ENCODE measurements around the gene NUTF2. TPM values are rescaled to one million over a fixed set of nuclear protein-coding genes. Genes with fewer than 3 reads are reported as not detected.

NUTF2 gene
- total RNA-seq, 1 donor from 2014 or later = 177 TPM

- Mint-ChIP-seq H3K4me1 (ENCODE audit: low read depth) (peaks cover 43% of the 10 kb centered on the region), H3K9me3 (ENCODE audit: low read depth) (no peaks in the 10 kb centered on the region), H3K27ac (peak overlapping the region; percentile 95), H3K4me3 (ENCODE audit: low read depth) (peak overlapping the region; percentile 79), H3K27me3 (no peaks in the 10 kb centered on the region), H3K36me3 (ENCODE audit: insufficient read depth) (peaks cover 1% of the 10 kb centered on the region)
- TF ChIP-seq, protein P1, sequence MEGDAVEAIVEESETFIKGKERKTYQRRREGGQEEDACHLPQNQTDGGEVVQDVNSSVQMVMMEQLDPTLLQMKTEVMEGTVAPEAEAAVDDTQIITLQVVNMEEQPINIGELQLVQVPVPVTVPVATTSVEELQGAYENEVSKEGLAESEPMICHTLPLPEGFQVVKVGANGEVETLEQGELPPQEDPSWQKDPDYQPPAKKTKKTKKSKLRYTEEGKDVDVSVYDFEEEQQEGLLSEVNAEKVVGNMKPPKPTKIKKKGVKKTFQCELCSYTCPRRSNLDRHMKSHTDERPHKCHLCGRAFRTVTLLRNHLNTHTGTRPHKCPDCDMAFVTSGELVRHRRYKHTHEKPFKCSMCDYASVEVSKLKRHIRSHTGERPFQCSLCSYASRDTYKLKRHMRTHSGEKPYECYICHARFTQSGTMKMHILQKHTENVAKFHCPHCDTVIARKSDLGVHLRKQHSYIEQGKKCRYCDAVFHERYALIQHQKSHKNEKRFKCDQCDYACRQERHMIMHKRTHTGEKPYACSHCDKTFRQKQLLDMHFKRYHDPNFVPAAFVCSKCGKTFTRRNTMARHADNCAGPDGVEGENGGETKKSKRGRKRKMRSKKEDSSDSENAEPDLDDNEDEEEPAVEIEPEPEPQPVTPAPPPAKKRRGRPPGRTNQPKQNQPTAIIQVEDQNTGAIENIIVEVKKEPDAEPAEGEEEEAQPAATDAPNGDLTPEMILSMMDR (IDR thresholded peaks at IDR 0.05; ENCODE audit: unreplicated experiment) = no peak
- DNase-seq (ENCODE audit: low spot score, unreplicated experiment) = no peak
Measured at GRCh38 chr16:67845291-67846062, 1.3 kb upstream of the NUTF2 start.

DNA sequence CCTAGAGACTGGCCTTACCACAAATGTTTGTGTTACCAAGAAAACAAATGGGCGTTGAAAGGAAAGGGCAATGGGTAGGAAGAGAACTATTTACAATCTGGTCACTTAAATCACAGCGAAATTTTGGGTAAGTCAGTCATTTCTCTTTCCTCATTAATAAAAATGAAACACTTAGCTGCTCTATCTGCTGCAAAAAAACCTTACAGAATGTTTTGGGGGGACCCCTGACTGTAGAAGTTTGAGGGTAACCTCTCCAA lies 742 bp upstream of the NUTF2 start:
- TF ChIP-seq, protein P1 (IDR thresholded peaks at IDR 0.05; ENCODE audit: unreplicated experiment) = no peak
- Mint-ChIP-seq H3K9me3 (ENCODE audit: low read depth) (no peaks in the 10 kb centered on the region), H3K4me1 (ENCODE audit: low read depth) (peaks cover 43% of the 10 kb centered on the region), H3K36me3 (ENCODE audit: insufficient read depth) (peaks cover 1% of the 10 kb centered on the region), H3K4me3 (ENCODE audit: low read depth) (peak overlapping the region; percentile 79), H3K27me3 (no peaks in the 10 kb centered on the region), H3K27ac (peak overlapping the region; percentile 95)
- no peak for DNase-seq (ENCODE audit: low spot score, unreplicated experiment)

DNA sequence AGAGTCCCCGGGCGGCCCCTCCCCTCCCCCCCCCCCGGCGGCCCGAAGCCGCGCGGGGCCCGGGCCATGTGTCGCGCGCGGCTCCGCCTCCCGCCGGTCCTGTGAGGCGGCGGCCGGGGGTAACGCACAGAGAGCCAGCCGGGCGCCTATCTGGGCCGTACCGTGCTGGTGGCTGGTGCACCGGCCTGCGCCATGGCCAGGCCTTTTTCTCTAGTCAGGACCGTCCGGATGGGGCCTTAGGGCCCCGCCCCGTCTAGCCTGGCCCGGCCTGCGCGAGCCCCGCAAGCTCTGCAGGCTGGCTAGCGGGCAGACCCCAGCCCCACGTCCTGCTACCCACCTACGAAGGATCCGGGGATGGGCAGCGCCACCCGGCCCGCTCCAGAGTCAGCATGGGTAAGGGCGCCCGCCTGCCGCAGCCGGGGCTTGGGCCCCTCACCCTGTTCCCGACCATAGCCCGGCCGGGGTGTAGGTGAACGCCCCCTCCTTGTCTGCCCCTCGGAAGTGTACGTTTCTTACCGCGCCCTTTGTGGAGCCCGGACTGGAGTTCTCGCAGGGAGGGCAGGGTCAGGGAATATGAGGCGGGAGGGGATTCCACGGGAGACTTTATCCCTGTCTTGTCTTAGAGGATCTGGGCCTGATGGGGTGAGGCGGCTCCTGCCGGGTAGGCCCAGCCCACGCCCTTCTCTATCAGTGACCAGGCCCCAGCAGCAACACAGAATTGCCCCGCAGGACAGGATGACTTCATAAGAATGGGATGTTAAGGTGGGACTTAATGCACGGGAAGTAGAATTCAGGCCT lies 530 bp downstream of the NUTF2 start, which contains the start of gene CENPT:
TSS of gene CENPT (minus strand) at position 630 of the 798 bp plus-strand sequence. CDS start 13,834 bp downstream, outside the sequence.
- Mint-ChIP-seq H3K27ac (peak within 1 kb of the TSS; percentile 98), H3K4me1 (ENCODE audit: low read depth) (peaks cover 40% of the 10 kb centered on the region)
- DNase-seq (ENCODE audit: low spot score, unreplicated experiment) = no peak

GRCh38 chr16:67848118-67848517 lies 1.4 kb downstream of the NUTF2 start:
- DNase-seq (ENCODE audit: low spot score, unreplicated experiment) = no peak
- Mint-ChIP-seq H3K27me3 (no peaks in the 10 kb centered on the region), H3K36me3 (ENCODE audit: insufficient read depth) (peaks cover 1% of the 10 kb centered on the region), H3K9me3 (ENCODE audit: low read depth) (no peaks in the 10 kb centered on the region), H3K27ac (peak overlapping the region; percentile 98), H3K4me1 (ENCODE audit: low read depth) (peaks cover 37% of the 10 kb centered on the region), H3K4me3 (ENCODE audit: low read depth) (peak overlapping the region; percentile 90)
- TF ChIP-seq, protein P1 (IDR thresholded peaks at IDR 0.05; ENCODE audit: unreplicated experiment) = no peak

More for the DNA sequence above, 530 bp downstream of the NUTF2 start, which contains the start of gene CENPT:
- Mint-ChIP-seq H3K9me3 (ENCODE audit: low read depth) (no peaks in the 10 kb centered on the region), H3K36me3 (ENCODE audit: insufficient read depth) (peaks cover 1% of the 10 kb centered on the region), H3K4me3 (ENCODE audit: low read depth) (peak within 1 kb of the TSS; percentile 90), H3K27me3 (no peaks in the 10 kb centered on the region)
- TF ChIP-seq, protein P1 (IDR thresholded peaks at IDR 0.05; ENCODE audit: unreplicated experiment) = no peak

DNA sequence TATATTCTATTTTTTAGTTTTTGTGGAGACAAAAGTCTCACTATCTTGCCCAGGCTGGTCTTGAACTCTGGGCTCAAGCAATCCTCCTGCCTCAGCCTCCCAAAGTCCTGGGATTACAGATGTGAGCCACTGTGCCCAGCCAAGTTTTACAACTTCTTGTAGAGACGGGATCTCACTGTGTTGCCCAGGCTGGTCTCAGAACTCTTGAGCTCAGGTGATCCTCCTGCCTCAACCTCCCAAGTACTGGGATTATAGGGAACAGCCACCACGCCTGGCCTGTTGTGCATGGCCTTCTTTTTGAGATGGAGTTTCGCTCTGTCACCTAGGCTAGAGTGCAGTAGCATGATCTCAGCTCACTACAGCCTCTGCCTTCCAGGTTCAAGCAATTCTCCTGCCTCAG lies 6.9 kb downstream of the NUTF2 start:
- peaks cover 33% of the 10 kb centered on the region for H3K4me1 Mint-ChIP-seq (ENCODE audit: low read depth)
- no peaks in the 10 kb centered on the region for H3K27me3 Mint-ChIP-seq
- H3K4me3 Mint-ChIP-seq (ENCODE audit: low read depth) = no peak overlapping the region
- H3K9me3 Mint-ChIP-seq (ENCODE audit: low read depth) = no peaks in the 10 kb centered on the region
- H3K27ac Mint-ChIP-seq = no peak overlapping the region
- TF ChIP-seq, protein P1 (IDR thresholded peaks at IDR 0.05; ENCODE audit: unreplicated experiment) = no peak
- no peak for DNase-seq (ENCODE audit: low spot score, unreplicated experiment)
- H3K36me3 Mint-ChIP-seq (ENCODE audit: insufficient read depth) = peaks cover 8% of the 10 kb centered on the region
